Endodermal cell (in vitro differentiated cells): ENCODE data around the gene AXDND1. TPM values are rescaled to one million over a fixed set of nuclear protein-coding genes. Genes with fewer than 3 reads are reported as not detected.
A peak's percentile ranks its signal among the peaks of the same experiment; 100 is the strongest.

Source experiments
- DNase-seq: peaks from one replicate; pipeline ENCODE4 v3.0.0-alpha.2; 2017
- H3K27ac ChIP-seq: 2 replicates; pipeline ENCODE4 v1.5.1; 2013; ENCODE audit warnings: mild to moderate bottlenecking, low read depth, low read length, moderate library complexity
- H3K27me3 ChIP-seq: 2 replicates; pipeline ENCODE4 v1.6.1; 2013; ENCODE audit warnings: mild to moderate bottlenecking, low read length, moderate library complexity; ENCODE audit not compliant: insufficient read depth, control insufficient read depth, poor library complexity, severe bottlenecking
- H3K36me3 ChIP-seq: 2 replicates; pipeline ENCODE4 v1.7.0; 2013; ENCODE audit warnings: mild to moderate bottlenecking, low read length, moderate library complexity; ENCODE audit not compliant: control insufficient read depth, insufficient read depth
- H3K4me1 ChIP-seq: one replicate; pipeline ENCODE4 v1.7.0; 2013; ENCODE audit warnings: low read length; ENCODE audit not compliant: control insufficient read depth, insufficient read depth
- H3K4me3 ChIP-seq: 2 replicates; pipeline ENCODE4 v1.5.1; 2013; ENCODE audit warnings: mild to moderate bottlenecking, low read length, moderate library complexity
- H3K9ac ChIP-seq: 2 replicates; pipeline ENCODE4 v1.6.1; 2013; ENCODE audit warnings: mild to moderate bottlenecking, low read length, moderate library complexity; ENCODE audit not compliant: poor library complexity, severe bottlenecking; ENCODE audit errors: extremely low read depth
- H3K9me3 ChIP-seq: 2 replicates; pipeline ENCODE4 v1.6.1; 2013; ENCODE audit warnings: mild to moderate bottlenecking, low read length, moderate library complexity; ENCODE audit not compliant: control insufficient read depth
- H3K27ac Mint-ChIP-seq: 2 replicates; pipeline ENCODE4 v1.8.0; 2020; ENCODE audit warnings: mixed read lengths
- H3K27me3 Mint-ChIP-seq: 2 replicates; pipeline ENCODE4 v1.8.0; 2021; ENCODE audit warnings: mild to moderate bottlenecking, mixed read lengths; ENCODE audit not compliant: insufficient read depth
- H3K36me3 Mint-ChIP-seq: 2 replicates; pipeline ENCODE4 v1.8.0; 2020; ENCODE audit warnings: low read depth, mixed read lengths
- H3K4me1 Mint-ChIP-seq: 2 replicates; pipeline ENCODE4 v1.8.0; 2020; ENCODE audit warnings: mixed read lengths
- H3K4me3 Mint-ChIP-seq: 2 replicates; pipeline ENCODE4 v1.8.0; 2020; ENCODE audit warnings: mild to moderate bottlenecking, moderate library complexity, mixed read lengths
- H3K9me3 Mint-ChIP-seq: 2 replicates; pipeline ENCODE4 v1.8.0; 2020; ENCODE audit warnings: mild to moderate bottlenecking, mixed read lengths
- CTCF ChIP-seq: fragments of 200-600 bp; sonication (generic); conservative IDR thresholded peaks from 2 replicates; pipeline ENCODE4 v1.5.0; 2021; ENCODE audit warnings: antibody characterized with exemption, mild to moderate bottlenecking
- WGBS, 2 experiments: methylation state at CpG; one replicate each; pipeline versions ENCODE4 v1.1.5 to v1.1.7; 2013; ENCODE audit warnings: missing lambda C conversion rate in 2 of 2, mixed read lengths in 1 of 2; ENCODE audit not compliant: insufficient coverage in 1 of 2, insufficient read length in 1 of 2; 5-methylcytosine and 5-hydroxymethylcytosine counted together
- total RNA-seq, 2 donors: library from RNA; stranded (reverse); fragmentation: NEBNext Ultra II Directional in 1 of 2; extraction: Animal tissue kit (Norgen Biotek cat#: 25700) in 1 of 2; gene quantifications; 2 replicates in 1 of 2; 3 replicates in 1 of 2; pipeline ENCODE4 v1.2.1, GENCODE V29; 2021

The AXDND1 gene
- total RNA-seq, 2 donors from 2014 or later, result 0.69 to 1.3 TPM

- no peak for DNase-seq
- Histone ChIP-seq H3K4me1 (no peaks in the 10 kb centered on the region), H3K27me3 (no peaks in the 10 kb centered on the region), H3K36me3 (no peaks in the 10 kb centered on the region), H3K4me3 (no peak overlapping the region), H3K9ac (no peak overlapping the region), H3K9me3 (peaks cover 55% of the 10 kb centered on the region), H3K27ac (no peak overlapping the region)
- Mint-ChIP-seq H3K4me1 (no peaks in the 10 kb centered on the region), H3K27me3 (peaks cover 2% of the 10 kb centered on the region), H3K4me3 (no peak overlapping the region), H3K36me3 (peaks cover 3% of the 10 kb centered on the region), H3K9me3 (peaks cover 77% of the 10 kb centered on the region), H3K27ac (no peak overlapping the region)
- no peak for TF ChIP-seq CTCF
- 80 to 88% methylated on average over 1 to 3 of the region's 3 CpGs for WGBS, 2 experiments
These were observed 108.9 kb downstream of the AXDND1 start for GRCh38 chr1:179474713-179475112.

GRCh38 chr1:179476484-179476883, 110.7 kb downstream of the AXDND1 start:
- 67 to 76% methylated on average over 1 of the region's 2 CpGs for WGBS, 2 experiments
- H3K4me1 ChIP-seq, result no peaks in the 10 kb centered on the region
- peaks cover 66% of the 10 kb centered on the region for H3K9me3 ChIP-seq
- no peak for DNase-seq
- Mint-ChIP-seq H3K27me3 (peaks cover 2% of the 10 kb centered on the region), H3K4me1 (no peaks in the 10 kb centered on the region), H3K27ac (no peak overlapping the region), H3K36me3 (peaks cover 3% of the 10 kb centered on the region), H3K9me3 (peaks cover 83% of the 10 kb centered on the region), H3K4me3 (no peak overlapping the region)
- no peaks in the 10 kb centered on the region for H3K36me3 ChIP-seq
- no peak overlapping the region for H3K9ac ChIP-seq
- H3K4me3 ChIP-seq, result peak overlapping the region; percentile 22
- TF ChIP-seq CTCF, result no peak
- no peak overlapping the region for H3K27ac ChIP-seq
- no peaks in the 10 kb centered on the region for H3K27me3 ChIP-seq

- peaks cover 80% of the 10 kb centered on the region for H3K9me3 Mint-ChIP-seq
- no peaks in the 10 kb centered on the region for H3K36me3 ChIP-seq
- H3K4me3 Mint-ChIP-seq, result no peak overlapping the region
- H3K9me3 ChIP-seq, result peaks cover 68% of the 10 kb centered on the region
- H3K9ac ChIP-seq, result no peak overlapping the region
- WGBS, 2 experiments, result 33 to 42% methylated on average over 1 of the region's 1 CpG
- H3K27me3 Mint-ChIP-seq, result peaks cover 2% of the 10 kb centered on the region
- no peaks in the 10 kb centered on the region for H3K27me3 ChIP-seq
- no peak for TF ChIP-seq CTCF
- DNase-seq, result no peak
- no peak overlapping the region for H3K27ac Mint-ChIP-seq
- H3K4me1 Mint-ChIP-seq, result no peaks in the 10 kb centered on the region
- H3K36me3 Mint-ChIP-seq, result peaks cover 3% of the 10 kb centered on the region
- no peak overlapping the region for H3K4me3 ChIP-seq
- H3K4me1 ChIP-seq, result no peaks in the 10 kb centered on the region
- no peak overlapping the region for H3K27ac ChIP-seq
These were observed 112.6 kb downstream of the AXDND1 start for GRCh38 chr1:179478370-179478769.
